ENCODE data around the gene PF4V1.

DNA sequence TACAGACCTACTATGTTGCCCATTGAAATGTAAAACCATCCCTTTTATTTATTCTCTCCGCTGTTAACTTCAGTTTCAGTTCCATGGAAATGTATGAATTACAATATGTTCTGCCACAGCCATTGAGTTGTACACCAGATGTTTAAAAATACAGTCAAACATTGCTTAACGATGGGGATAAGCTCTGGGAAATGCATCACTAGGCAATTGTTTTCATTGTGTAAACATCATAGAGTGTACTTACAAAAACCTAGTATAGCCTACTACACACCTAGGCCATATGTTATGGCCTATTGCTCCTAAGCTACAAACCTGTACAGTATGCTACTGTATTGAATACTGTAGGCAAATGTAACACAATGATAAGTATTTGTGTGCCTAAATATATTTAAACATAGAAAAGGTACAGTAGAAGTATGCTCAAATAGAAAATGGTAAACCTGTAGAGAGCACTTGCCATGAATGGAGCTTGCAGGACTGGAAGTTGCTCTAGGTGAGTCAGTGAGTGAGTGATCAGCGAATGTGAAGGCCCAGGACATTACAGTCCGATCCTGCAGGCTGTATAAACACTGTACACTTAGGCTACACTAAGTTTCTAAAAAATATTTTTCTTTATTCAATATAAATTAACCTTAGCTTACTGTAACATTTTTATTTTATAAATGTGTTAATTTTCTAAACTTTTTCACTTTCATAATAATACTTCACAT is 2.7 kb upstream of the PF4V1 start:
- TF ChIP-seq ZNF792 (CRISPR knock-in tag; IDR thresholded peaks at IDR 0.05), result no peak
- no peak for TF ChIP-seq EHMT2 (IDR thresholded peaks at IDR 0.05; ENCODE audit: borderline replicate concordance, low read depth, low read length)
- no peak for TF ChIP-seq FOSL1 (CRISPR knock-in tag; IDR thresholded peaks at IDR 0.05; ENCODE audit: borderline replicate concordance)
- TF ChIP-seq, protein P1, sequence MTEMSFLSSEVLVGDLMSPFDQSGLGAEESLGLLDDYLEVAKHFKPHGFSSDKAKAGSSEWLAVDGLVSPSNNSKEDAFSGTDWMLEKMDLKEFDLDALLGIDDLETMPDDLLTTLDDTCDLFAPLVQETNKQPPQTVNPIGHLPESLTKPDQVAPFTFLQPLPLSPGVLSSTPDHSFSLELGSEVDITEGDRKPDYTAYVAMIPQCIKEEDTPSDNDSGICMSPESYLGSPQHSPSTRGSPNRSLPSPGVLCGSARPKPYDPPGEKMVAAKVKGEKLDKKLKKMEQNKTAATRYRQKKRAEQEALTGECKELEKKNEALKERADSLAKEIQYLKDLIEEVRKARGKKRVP (CRISPR knock-in tag; IDR thresholded peaks at IDR 0.05), result no peak
